SK-N-SH treated with all-trans-retinoic acid at 6 μM for 48 hours (cell line): ENCODE data around the gene C1QTNF3.

Experiments
- ATAC-seq: fragments of 200-7000 bp; cut with Tn5 transposase; 3 replicates; pipeline ENCODE4 v1.9.1; 2020; ENCODE audit warnings: mild to moderate bottlenecking, moderate library complexity
- ARNTL ChIP-seq: fragments of 450-650 bp; formaldehyde crosslinking; IDR thresholded peaks from 2 replicates; pipeline ENCODE4 v1.5.0; 2020; ENCODE audit warnings: low read depth, mild to moderate bottlenecking, moderate library complexity, borderline replicate concordance
- CSDC2 ChIP-seq: fragments of 250-450 bp; sonication (Bioruptor Pico); IDR thresholded peaks from 2 replicates; pipeline ENCODE4 v1.5.0; 2020; ENCODE audit warnings: mild to moderate bottlenecking, moderate library complexity
- ESRRG ChIP-seq: fragments of 250-450 bp; sonication (Bioruptor Pico); IDR thresholded peaks from 2 replicates; pipeline ENCODE4 v1.6.1; 2021; ENCODE audit warnings: mild to moderate bottlenecking
- GLIS3 ChIP-seq: fragments of 250-450 bp; sonication (Bioruptor Pico); IDR thresholded peaks from 2 replicates; pipeline ENCODE4 v1.5.0; 2020; ENCODE audit warnings: mild to moderate bottlenecking, moderate library complexity
- ISL1 ChIP-seq: fragments of 250-450 bp; sonication (Bioruptor Pico); IDR thresholded peaks from 2 replicates; pipeline ENCODE4 v2.1.2; 2022; ENCODE audit warnings: mild to moderate bottlenecking, moderate library complexity
- OSR1 ChIP-seq: fragments of 250-450 bp; sonication (Bioruptor Pico); IDR thresholded peaks from 2 replicates; pipeline ENCODE4 v1.8.0; 2022; ENCODE audit warnings: moderate library complexity, mild to moderate bottlenecking, inconsistent platforms
- PPARA ChIP-seq: fragments of 250-450 bp; sonication (Bioruptor Pico); IDR thresholded peaks from 2 replicates; pipeline ENCODE4 v1.5.0; 2020; ENCODE audit warnings: mild to moderate bottlenecking, borderline replicate concordance
- SNAI2 ChIP-seq: fragments of 250-450 bp; sonication (Bioruptor Pico); IDR thresholded peaks from 2 replicates; pipeline ENCODE4 v1.5.0; 2020; ENCODE audit warnings: mild to moderate bottlenecking, moderate library complexity
- TCF4 ChIP-seq: fragments of 250-450 bp; sonication (Bioruptor Pico); IDR thresholded peaks from 2 replicates; pipeline ENCODE4 v1.8.0; 2021; ENCODE audit warnings: mild to moderate bottlenecking, moderate library complexity, borderline replicate concordance
- TOX ChIP-seq: fragments of 250-450 bp; sonication (Bioruptor Pico); IDR thresholded peaks from 2 replicates; pipeline ENCODE4 v1.8.0; 2021; ENCODE audit warnings: mild to moderate bottlenecking, moderate library complexity, borderline replicate concordance
- ZC3H10 ChIP-seq: fragments of 250-450 bp; sonication (Bioruptor Pico); IDR thresholded peaks from 2 replicates; pipeline ENCODE4 v1.5.1; 2021; ENCODE audit warnings: mild to moderate bottlenecking, moderate library complexity
- ZFP3 ChIP-seq: fragments of 250-450 bp; sonication (Bioruptor Pico); IDR thresholded peaks from 2 replicates; pipeline ENCODE4 v1.5.0; 2020; ENCODE audit warnings: mild to moderate bottlenecking, moderate library complexity
- ZFP30 ChIP-seq: fragments of 450-650 bp; formaldehyde crosslinking; IDR thresholded peaks from 2 replicates; pipeline ENCODE4 v1.5.0; 2022; ENCODE audit warnings: mild to moderate bottlenecking, moderate library complexity
- ZNF565 ChIP-seq: fragments of 450-650 bp; formaldehyde crosslinking; conservative IDR thresholded peaks from 2 replicates; pipeline ENCODE4 v1.5.0; 2020; ENCODE audit warnings: low read depth, mild to moderate bottlenecking, moderate library complexity
- ZNF70 ChIP-seq: fragments of 450-650 bp; formaldehyde crosslinking; IDR thresholded peaks from 2 replicates; pipeline ENCODE4 v1.5.0; 2020; ENCODE audit warnings: mild to moderate bottlenecking, moderate library complexity
- ZNF8 ChIP-seq: fragments of 450-650 bp; formaldehyde crosslinking; IDR thresholded peaks from 2 replicates; pipeline ENCODE4 v1.5.0; 2020; ENCODE audit warnings: mild to moderate bottlenecking, moderate library complexity
- TF ChIP-seq, protein P1 (sequence below): fragments of 250-450 bp; sonication (Bioruptor Pico); IDR thresholded peaks from 2 replicates; pipeline ENCODE4 v1.5.1; 2021; ENCODE audit warnings: mild to moderate bottlenecking, moderate library complexity
- TF ChIP-seq, protein P2 (sequence below): fragments of 250-450 bp; sonication (Bioruptor Pico); IDR thresholded peaks from 2 replicates; pipeline ENCODE4 v1.5.1; 2020; ENCODE audit warnings: low read depth, mild to moderate bottlenecking, moderate library complexity
- TF ChIP-seq, protein P3 (sequence below): fragments of 250-450 bp; sonication (Bioruptor Pico); IDR thresholded peaks from 2 replicates; pipeline ENCODE4 v1.5.0; 2020; ENCODE audit warnings: mild to moderate bottlenecking, moderate library complexity

C1QTNF3 gene

GRCh38 chr5:34002629-34003328 lies 40.2 kb downstream of the C1QTNF3 start:
- TF ChIP-seq ESRRG (no peak), ZFP30 (CRISPR knock-in tag) (no peak), ZFP3 (no peak), ISL1 (CRISPR knock-in tag) (no peak), TCF4 (CRISPR knock-in tag) (no peak), SNAI2 (CRISPR knock-in tag) (no peak), ARNTL (no peak)
- TF ChIP-seq, protein P1, sequence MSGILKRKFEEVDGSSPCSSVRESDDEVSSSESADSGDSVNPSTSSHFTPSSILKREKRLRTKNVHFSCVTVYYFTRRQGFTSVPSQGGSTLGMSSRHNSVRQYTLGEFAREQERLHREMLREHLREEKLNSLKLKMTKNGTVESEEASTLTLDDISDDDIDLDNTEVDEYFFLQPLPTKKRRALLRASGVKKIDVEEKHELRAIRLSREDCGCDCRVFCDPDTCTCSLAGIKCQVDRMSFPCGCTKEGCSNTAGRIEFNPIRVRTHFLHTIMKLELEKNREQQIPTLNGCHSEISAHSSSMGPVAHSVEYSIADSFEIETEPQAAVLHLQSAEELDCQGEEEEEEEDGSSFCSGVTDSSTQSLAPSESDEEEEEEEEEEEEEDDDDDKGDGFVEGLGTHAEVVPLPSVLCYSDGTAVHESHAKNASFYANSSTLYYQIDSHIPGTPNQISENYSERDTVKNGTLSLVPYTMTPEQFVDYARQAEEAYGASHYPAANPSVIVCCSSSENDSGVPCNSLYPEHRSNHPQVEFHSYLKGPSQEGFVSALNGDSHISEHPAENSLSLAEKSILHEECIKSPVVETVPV = no peak
- TF ChIP-seq, protein P2, sequence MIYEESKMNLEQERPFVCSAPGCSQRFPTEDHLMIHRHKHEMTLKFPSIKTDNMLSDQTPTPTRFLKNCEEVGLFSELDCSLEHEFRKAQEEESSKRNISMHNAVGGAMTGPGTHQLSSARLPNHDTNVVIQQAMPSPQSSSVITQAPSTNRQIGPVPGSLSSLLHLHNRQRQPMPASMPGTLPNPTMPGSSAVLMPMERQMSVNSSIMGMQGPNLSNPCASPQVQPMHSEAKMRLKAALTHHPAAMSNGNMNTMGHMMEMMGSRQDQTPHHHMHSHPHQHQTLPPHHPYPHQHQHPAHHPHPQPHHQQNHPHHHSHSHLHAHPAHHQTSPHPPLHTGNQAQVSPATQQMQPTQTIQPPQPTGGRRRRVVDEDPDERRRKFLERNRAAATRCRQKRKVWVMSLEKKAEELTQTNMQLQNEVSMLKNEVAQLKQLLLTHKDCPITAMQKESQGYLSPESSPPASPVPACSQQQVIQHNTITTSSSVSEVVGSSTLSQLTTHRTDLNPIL (CRISPR knock-in tag) = no peak
- no peak for ATAC-seq

- TF ChIP-seq ISL1 (CRISPR knock-in tag) = no peak
- TF ChIP-seq TOX (CRISPR knock-in tag) = no peak
- TF ChIP-seq ZFP30 (CRISPR knock-in tag) = no peak
- TF ChIP-seq ZNF565 (CRISPR knock-in tag) = no peak
- TF ChIP-seq ZNF8 = no peak
- no peak for TF ChIP-seq ZNF70 (CRISPR knock-in tag)
- TF ChIP-seq PPARA (CRISPR knock-in tag) = no peak
- no peak for ATAC-seq
These were observed 41.7 kb downstream of the C1QTNF3 start for GRCh38 chr5:34001241-34001841.

- no peak for ATAC-seq
- TF ChIP-seq, protein P3, sequence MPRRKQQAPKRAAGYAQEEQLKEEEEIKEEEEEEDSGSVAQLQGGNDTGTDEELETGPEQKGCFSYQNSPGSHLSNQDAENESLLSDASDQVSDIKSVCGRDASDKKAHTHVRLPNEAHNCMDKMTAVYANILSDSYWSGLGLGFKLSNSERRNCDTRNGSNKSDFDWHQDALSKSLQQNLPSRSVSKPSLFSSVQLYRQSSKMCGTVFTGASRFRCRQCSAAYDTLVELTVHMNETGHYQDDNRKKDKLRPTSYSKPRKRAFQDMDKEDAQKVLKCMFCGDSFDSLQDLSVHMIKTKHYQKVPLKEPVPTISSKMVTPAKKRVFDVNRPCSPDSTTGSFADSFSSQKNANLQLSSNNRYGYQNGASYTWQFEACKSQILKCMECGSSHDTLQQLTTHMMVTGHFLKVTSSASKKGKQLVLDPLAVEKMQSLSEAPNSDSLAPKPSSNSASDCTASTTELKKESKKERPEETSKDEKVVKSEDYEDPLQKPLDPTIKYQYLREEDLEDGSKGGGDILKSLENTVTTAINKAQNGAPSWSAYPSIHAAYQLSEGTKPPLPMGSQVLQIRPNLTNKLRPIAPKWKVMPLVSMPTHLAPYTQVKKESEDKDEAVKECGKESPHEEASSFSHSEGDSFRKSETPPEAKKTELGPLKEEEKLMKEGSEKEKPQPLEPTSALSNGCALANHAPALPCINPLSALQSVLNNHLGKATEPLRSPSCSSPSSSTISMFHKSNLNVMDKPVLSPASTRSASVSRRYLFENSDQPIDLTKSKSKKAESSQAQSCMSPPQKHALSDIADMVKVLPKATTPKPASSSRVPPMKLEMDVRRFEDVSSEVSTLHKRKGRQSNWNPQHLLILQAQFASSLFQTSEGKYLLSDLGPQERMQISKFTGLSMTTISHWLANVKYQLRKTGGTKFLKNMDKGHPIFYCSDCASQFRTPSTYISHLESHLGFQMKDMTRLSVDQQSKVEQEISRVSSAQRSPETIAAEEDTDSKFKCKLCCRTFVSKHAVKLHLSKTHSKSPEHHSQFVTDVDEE = no peak
- TF ChIP-seq ZNF565 (CRISPR knock-in tag) = no peak
- no peak for TF ChIP-seq GLIS3 (CRISPR knock-in tag)
- TF ChIP-seq OSR1 (CRISPR knock-in tag) = no peak
These were observed 43.0 kb downstream of the C1QTNF3 start for GRCh38 chr5:33999978-34000377.

- TF ChIP-seq ZNF8 (no peak), ISL1 (CRISPR knock-in tag) (no peak), GLIS3 (CRISPR knock-in tag) (no peak), ESRRG (no peak), ZFP30 (CRISPR knock-in tag) (no peak), CSDC2 (no peak), OSR1 (CRISPR knock-in tag) (no peak), ZC3H10 (CRISPR knock-in tag) (no peak), PPARA (CRISPR knock-in tag) (no peak)
- TF ChIP-seq, protein P2 (CRISPR knock-in tag) = no peak
- TF ChIP-seq, protein P3 = no peak
- TF ChIP-seq, protein P1 = no peak
- ATAC-seq = peak; percentile 94
These were observed 45.6 kb downstream of the C1QTNF3 start for GRCh38 chr5:33997331-33997983.
